GM18499 (cell line): Measurements from ENCODE around the gene TIMM44.
"Not testable (repeated sequence)": the region's sequence is repeated elsewhere in the genome, so short reads cannot be mapped to it uniquely, and the experiment has no call there.

Experiments
- ATAC-seq: cut with Tn5 transposase; IDR thresholded peaks from one replicate; pipeline ENCODE4 v1.9.1; 2021; ENCODE audit warnings: moderate number of reproducible peaks; ENCODE audit not compliant: insufficient read depth, unreplicated experiment

Gene TIMM44

DNA sequence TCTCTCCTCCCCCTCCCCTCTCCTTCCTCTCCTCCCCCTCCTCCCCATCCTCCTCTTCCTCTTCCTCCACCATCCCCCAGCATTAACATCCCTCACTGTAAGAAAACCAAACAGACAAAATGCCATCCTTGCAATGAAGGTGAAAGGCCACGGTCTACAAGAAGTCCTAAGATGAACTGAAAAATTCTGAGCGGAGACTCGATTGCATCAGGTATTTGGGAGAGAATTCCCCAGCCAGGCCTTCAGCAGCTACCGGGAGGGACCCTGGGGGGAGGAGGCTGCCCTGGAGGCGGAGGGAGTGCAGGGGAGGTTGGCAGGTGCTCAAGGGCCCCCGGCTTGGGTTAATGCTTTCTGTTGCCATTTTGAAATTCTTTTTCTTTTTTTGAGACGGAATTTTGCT lies 10.1 kb upstream of the TIMM44 start:
- ATAC-seq, result no peak

GRCh38 chr19:7953060-7953459 lies 9.6 kb upstream of the TIMM44 start:
- no peak for ATAC-seq

DNA sequence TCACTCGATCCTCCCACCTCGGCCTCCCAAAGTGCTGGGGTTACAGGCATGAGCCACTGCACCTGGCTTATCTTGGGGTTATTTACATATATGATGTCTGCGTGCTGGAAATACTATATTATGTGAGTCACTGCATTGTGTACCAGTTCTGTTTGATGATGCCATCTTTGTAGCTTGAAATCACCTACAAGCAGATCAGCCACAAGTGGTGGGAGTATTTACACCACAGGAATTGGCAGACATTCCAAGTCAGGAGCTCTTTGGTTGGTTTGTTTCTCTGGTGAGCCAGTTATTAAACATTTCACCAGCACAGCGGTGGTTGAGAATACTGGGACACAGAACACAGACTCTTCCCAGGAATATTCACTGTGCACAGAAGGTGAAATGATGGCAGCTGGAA lies 4.5 kb upstream of the TIMM44 start:
- no peak for ATAC-seq

DNA sequence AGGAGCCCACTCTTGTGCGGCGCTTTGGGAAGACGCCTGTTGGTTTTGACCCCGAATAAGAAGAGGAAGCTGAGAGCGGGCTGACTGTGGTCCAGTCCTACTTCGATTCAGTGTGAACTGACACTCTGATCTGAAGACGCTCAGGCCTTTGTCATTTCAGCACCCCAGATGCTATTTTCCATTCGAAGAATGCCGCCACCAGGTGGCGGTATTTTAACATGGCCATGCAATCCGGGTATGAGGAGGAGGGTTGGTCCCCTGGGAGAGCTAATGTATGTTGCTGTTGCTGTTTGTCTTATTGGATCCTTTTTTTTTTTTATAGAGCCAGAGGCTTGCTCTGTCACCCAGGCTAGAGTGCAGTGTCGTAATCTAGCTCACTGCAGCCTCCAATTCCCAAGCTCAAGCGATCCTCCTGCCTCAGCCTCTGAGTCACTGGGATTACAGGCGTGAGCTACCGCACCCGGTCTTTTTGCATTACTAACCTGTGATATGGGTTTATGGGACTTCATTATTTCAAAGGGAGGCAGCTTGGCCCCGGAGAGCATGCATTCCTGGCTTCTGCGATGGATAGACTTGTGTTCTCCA lies 803 bp upstream of the TIMM44 start:
- no peak for ATAC-seq

DNA sequence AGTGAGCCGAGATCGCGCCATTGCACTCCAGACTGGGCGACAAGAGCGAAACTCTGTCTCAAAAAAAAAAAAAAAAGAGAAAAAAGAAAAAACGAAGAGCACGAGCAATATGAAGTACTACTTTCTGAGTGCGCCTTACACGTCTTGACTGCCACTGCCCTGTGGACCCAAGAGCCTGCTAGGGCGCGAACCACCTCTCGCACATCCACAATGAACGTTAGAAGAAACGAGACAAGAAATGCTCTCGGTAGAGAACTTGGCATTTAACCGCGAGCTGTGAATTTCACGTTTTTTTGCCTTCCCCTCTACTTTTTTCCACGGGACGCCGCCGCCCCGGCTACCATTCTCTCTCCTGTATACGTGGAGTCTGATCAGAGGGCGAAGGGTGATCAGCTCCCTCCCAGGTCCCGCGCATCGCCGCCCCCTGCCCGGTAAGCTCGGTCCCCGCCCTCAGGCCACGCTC lies 454 bp downstream of the TIMM44 start:
- ATAC-seq, result no peak

GRCh38 chr19:7941895-7942596 lies 1.4 kb downstream of the TIMM44 start:
- ATAC-seq, result no peak

GRCh38 chr19:7940841-7941240 lies 2.6 kb downstream of the TIMM44 start:
- ATAC-seq, result no peak

- no peak for ATAC-seq
These were observed 8.7 kb downstream of the TIMM44 start for GRCh38 chr19:7934766-7935165.

GRCh38 chr19:7933828-7934725 lies 9.4 kb downstream of the TIMM44 start:
- ATAC-seq, result no peak

DNA sequence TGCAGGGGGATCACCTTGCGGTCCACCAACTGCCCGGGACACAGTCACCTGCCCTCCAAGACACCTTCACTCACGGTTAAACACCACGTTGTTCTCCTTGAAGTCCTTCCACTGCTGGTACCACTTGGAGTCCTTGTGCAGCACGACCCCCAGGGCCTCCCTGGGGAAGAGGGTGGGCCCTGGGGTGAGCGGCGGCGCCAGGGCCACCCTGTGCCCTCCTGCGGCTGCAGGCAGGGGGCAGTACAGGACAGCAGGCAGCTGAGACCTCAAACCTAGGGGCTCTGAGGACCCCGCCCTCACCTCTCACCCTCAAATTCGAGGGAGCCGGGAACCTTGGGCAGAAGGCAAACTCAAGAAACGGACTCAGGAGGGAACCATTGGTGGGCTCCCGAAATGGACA lies 10.1 kb downstream of the TIMM44 start:
- ATAC-seq, result no peak

GRCh38 chr19:7932930-7933300 lies 10.6 kb downstream of the TIMM44 start:
- ATAC-seq, result no peak

DNA sequence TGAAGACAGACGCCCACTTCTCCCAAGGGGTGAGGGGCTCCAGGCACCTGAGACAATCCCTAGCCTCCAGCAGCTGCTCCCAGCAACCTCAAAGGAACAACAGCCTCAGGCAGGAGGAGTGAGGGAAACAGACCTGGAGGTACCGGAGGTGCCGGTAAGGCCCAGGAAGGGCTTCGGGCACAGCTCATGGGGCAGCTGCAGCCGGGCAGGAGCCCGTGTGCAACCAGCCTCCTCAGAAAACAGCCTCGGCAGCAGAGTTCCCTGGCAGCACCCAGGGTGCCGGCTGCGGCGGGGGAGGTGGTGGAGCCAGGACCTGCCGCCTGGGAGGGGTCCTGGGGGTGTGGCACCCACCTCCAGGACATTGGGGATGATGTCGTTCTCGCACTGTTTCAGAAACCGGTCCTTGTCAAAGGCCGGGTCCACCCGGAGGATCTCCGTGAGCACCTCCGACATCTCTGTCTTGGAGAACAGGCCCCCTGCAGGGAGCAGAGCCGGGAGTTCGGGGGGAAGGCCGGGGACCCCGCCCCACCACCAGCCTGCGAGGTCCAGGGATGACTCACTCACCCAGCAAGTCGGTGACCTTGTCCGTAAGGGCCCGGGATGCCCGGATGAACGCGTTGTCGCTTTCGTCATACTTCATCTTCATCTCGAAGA lies 11.1 kb downstream of the TIMM44 start:
- no peak for ATAC-seq

DNA sequence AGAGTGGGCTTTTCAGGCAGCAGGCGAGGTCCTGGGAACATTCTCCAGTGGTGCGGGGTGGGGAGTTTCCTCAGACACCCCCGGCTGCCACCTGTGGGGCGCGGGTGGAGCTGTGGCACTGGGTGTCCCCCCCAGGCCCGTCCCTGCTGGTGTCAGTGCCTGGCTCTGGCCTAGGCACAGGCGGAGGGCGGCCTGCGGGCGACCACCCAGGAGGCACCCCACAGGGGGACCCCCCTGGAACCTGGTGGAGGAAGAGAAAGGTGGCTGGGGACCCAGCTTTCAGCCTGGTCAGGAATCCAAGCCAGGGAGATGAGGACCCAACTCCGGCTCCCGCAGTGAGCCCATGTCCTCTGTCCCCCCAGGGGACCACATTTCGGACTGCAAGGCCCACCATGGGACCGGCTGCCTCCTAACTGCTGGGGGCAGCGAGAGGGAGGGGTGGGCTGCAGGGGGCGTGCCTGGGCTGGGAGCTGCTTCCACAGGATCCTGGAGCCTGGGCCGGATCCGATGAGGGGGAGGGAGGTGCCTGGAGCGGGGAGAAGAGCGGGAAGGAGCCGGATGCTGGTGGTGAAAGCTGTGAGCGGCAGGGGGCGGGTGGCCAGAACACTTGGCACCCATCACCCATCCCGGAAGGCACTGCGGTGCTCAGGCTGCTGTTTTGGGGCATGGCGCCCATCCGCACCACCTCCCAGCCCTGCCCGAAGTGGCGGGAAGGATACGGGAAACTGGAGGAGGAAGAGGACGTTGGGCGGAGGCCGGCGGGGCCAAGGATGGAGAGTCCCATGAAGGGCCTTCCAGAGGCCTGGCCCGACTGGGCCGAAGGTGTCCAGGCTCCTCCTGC lies 12.0 kb downstream of the TIMM44 start:
- no peak for ATAC-seq

- no peak for ATAC-seq
These were observed 12.7 kb downstream of the TIMM44 start for GRCh38 chr19:7930765-7931164.

GRCh38 chr19:7930030-7930429 lies 13.4 kb downstream of the TIMM44 start:
- ATAC-seq, result not testable (repeated sequence)

DNA sequence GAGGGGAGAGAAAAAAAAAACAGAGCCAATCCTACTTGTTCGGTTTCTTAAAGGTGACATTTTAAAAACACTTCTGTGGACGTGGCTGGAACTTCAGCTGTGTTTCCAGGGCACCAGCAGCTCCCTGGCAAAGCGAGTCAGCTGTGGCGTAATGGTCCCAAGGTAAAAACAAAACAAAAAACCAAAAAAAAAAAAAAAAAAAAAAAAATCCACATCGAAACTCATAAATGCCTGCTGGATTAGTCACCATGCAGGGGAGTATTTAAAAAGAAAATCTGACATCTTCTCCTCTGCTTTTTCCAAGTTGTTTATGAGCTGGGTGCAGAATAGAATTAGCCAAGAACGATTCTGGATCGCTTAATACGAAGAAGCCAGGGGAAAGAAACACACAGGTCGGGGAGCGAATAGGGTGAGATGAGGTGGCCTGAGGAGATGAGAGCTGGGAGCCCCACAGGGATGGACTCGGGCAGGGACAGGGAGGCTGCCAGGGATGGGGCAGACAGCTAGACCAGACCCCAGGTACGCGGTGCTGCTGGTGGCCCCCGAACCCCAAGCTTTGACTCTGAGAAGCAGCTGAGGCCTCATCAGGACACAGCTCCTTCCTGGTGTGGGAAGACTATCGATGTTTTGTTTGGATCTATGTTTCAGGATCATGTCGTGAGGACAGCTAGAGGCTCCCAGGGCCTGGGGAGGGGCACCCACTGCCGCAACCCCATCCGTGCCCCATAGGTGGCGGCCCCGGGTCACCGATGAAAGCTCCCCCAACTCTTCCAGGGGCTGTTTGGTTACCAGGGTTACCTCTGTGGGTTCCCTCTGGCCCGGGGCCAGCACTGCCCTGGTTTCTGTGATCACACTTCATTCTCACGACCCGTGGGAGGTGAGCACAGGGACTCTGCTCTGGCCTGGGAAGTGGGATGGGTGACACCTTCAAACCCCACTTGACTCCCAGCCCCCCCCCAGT lies 14.4 kb downstream of the TIMM44 start:
- ATAC-seq, result no peak

DNA sequence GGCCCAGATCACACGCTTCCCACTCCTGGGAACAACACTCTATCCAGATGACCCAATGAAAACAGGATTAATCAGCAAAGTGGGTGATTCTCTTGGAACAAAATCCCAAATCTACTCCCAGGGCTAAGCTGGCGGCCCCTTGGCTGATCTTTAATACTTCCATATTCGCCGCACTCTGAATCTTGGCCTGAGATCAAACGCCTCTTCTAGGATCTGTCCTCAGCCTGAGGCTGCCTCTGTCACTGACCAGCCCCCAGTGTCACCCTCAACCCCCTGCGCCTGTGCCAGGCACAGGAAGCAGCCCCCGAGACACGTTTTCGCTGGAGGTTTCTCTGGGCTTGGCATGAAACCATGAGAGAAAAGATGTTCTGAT lies 15.1 kb downstream of the TIMM44 start:
- ATAC-seq, result no peak

- no peak for ATAC-seq
These were observed 15.7 kb downstream of the TIMM44 start for GRCh38 chr19:7927605-7928333.
